Measurements from ENCODE around the gene MEGF6.

MEGF6 gene

GRCh38 chr1:3560251-3560871, 50.9 kb downstream of the MEGF6 start (continued):
- TF ChIP-seq ZNF8 (CRISPR knock-in tag; IDR thresholded peaks at IDR 0.05): no peak
- no peak for TF ChIP-seq ZFP3 (CRISPR knock-in tag; IDR thresholded peaks at IDR 0.05)
- TF ChIP-seq ZNF70 (CRISPR knock-in tag; IDR thresholded peaks at IDR 0.05): no peak
- TF ChIP-seq ZC3H10 (CRISPR knock-in tag; IDR thresholded peaks at IDR 0.05): no peak
- no peak for TF ChIP-seq TCF4 (CRISPR knock-in tag; IDR thresholded peaks at IDR 0.05; ENCODE audit: borderline replicate concordance)
- TF ChIP-seq OSR1 (CRISPR knock-in tag; IDR thresholded peaks at IDR 0.05): no peak

GRCh38 chr1:3558036-3558726, 53.1 kb downstream of the MEGF6 start:
- no peak for ATAC-seq
- no peak for TF ChIP-seq ZFP3 (CRISPR knock-in tag; IDR thresholded peaks at IDR 0.05)
- no peak for TF ChIP-seq TCF4 (CRISPR knock-in tag; IDR thresholded peaks at IDR 0.05; ENCODE audit: borderline replicate concordance)
- no peak for TF ChIP-seq ZNF565 (CRISPR knock-in tag; conservative IDR thresholded peaks at IDR 0.05; ENCODE audit: low read depth)
- TF ChIP-seq TOX (CRISPR knock-in tag; IDR thresholded peaks at IDR 0.05; ENCODE audit: borderline replicate concordance): no peak
- no peak for TF ChIP-seq OSR1 (CRISPR knock-in tag; IDR thresholded peaks at IDR 0.05)
- no peak for TF ChIP-seq SNAI2 (CRISPR knock-in tag; IDR thresholded peaks at IDR 0.05)
- no peak for TF ChIP-seq PPARA (CRISPR knock-in tag; IDR thresholded peaks at IDR 0.05; ENCODE audit: borderline replicate concordance)
- no peak for TF ChIP-seq GLIS3 (CRISPR knock-in tag; IDR thresholded peaks at IDR 0.05)
- TF ChIP-seq ZFP30 (CRISPR knock-in tag; IDR thresholded peaks at IDR 0.05): no peak
- TF ChIP-seq ISL1 (CRISPR knock-in tag; IDR thresholded peaks at IDR 0.05): no peak
- TF ChIP-seq PATZ1 (CRISPR knock-in tag; IDR thresholded peaks at IDR 0.05; ENCODE audit: borderline replicate concordance): no peak
- TF ChIP-seq BACH2 (CRISPR knock-in tag; IDR thresholded peaks at IDR 0.05; ENCODE audit: borderline replicate concordance): no peak
- no peak for TF ChIP-seq ZNF8 (CRISPR knock-in tag; IDR thresholded peaks at IDR 0.05)
- no peak for TF ChIP-seq CSDC2 (CRISPR knock-in tag; IDR thresholded peaks at IDR 0.05)
- no peak for TF ChIP-seq ARNTL (CRISPR knock-in tag; IDR thresholded peaks at IDR 0.05; ENCODE audit: borderline replicate concordance, low read depth)
- TF ChIP-seq RARB (CRISPR knock-in tag; IDR thresholded peaks at IDR 0.05): no peak

GRCh38 chr1:3557366-3557765, 53.9 kb downstream of the MEGF6 start:
- ATAC-seq: no peak
- no peak for TF ChIP-seq BACH2 (CRISPR knock-in tag; IDR thresholded peaks at IDR 0.05; ENCODE audit: borderline replicate concordance)
- TF ChIP-seq TCF4 (CRISPR knock-in tag; IDR thresholded peaks at IDR 0.05; ENCODE audit: borderline replicate concordance): no peak
- no peak for TF ChIP-seq ARNTL (CRISPR knock-in tag; IDR thresholded peaks at IDR 0.05; ENCODE audit: borderline replicate concordance, low read depth)
- no peak for TF ChIP-seq GLIS3 (CRISPR knock-in tag; IDR thresholded peaks at IDR 0.05)
- TF ChIP-seq CREB5 (CRISPR knock-in tag; IDR thresholded peaks at IDR 0.05; ENCODE audit: low read depth): no peak
- no peak for TF ChIP-seq PPARA (CRISPR knock-in tag; IDR thresholded peaks at IDR 0.05; ENCODE audit: borderline replicate concordance)
- no peak for TF ChIP-seq OSR1 (CRISPR knock-in tag; IDR thresholded peaks at IDR 0.05)
- no peak for TF ChIP-seq RARB (CRISPR knock-in tag; IDR thresholded peaks at IDR 0.05)
- TF ChIP-seq ZNF565 (CRISPR knock-in tag; conservative IDR thresholded peaks at IDR 0.05; ENCODE audit: low read depth): no peak
- TF ChIP-seq CSDC2 (CRISPR knock-in tag; IDR thresholded peaks at IDR 0.05): no peak
- no peak for TF ChIP-seq CSRNP3 (CRISPR knock-in tag; IDR thresholded peaks at IDR 0.05)
- no peak for TF ChIP-seq ZC3H10 (CRISPR knock-in tag; IDR thresholded peaks at IDR 0.05)
- TF ChIP-seq SNAI2 (CRISPR knock-in tag; IDR thresholded peaks at IDR 0.05): no peak
- no peak for TF ChIP-seq ZNF8 (CRISPR knock-in tag; IDR thresholded peaks at IDR 0.05)
- TF ChIP-seq ISL1 (CRISPR knock-in tag; IDR thresholded peaks at IDR 0.05): no peak
- no peak for TF ChIP-seq PATZ1 (CRISPR knock-in tag; IDR thresholded peaks at IDR 0.05; ENCODE audit: borderline replicate concordance)
- no peak for TF ChIP-seq POU6F1 (CRISPR knock-in tag; IDR thresholded peaks at IDR 0.05; ENCODE audit: borderline replicate concordance, low read depth)
- TF ChIP-seq TOX (CRISPR knock-in tag; IDR thresholded peaks at IDR 0.05; ENCODE audit: borderline replicate concordance): no peak

All from SK-N-SH treated with all-trans-retinoic acid at 6 μM for 48 hours (cell line).